ENCODE results near the gene RIMBP2.

RIMBP2 gene

DNA sequence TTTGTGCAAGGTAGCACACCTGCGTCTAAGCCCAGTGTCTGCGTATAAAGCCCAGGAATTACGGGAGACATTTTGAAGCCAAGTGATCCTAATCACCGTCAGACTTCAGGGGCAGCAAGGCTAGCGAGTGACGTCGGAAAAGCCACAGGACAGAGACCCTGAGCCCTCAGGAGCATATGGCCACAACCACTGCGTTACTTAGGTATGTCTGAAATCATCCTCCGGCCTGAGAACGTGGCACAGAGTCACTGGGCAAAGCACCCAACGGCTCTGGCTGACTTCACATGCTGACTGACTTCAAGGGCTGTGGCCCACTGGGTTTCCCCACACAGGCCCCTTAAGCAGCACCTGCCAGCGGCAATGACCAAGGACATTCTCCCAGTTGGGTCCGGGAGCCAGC is 71.5 kb downstream of the RIMBP2 start:
- H3K4me3 ChIP-seq (replicated peaks; ENCODE audit: low read depth, low read length): no peak overlapping the region
- TF ChIP-seq, protein P1, sequence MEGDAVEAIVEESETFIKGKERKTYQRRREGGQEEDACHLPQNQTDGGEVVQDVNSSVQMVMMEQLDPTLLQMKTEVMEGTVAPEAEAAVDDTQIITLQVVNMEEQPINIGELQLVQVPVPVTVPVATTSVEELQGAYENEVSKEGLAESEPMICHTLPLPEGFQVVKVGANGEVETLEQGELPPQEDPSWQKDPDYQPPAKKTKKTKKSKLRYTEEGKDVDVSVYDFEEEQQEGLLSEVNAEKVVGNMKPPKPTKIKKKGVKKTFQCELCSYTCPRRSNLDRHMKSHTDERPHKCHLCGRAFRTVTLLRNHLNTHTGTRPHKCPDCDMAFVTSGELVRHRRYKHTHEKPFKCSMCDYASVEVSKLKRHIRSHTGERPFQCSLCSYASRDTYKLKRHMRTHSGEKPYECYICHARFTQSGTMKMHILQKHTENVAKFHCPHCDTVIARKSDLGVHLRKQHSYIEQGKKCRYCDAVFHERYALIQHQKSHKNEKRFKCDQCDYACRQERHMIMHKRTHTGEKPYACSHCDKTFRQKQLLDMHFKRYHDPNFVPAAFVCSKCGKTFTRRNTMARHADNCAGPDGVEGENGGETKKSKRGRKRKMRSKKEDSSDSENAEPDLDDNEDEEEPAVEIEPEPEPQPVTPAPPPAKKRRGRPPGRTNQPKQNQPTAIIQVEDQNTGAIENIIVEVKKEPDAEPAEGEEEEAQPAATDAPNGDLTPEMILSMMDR (IDR thresholded peaks at IDR 0.05; ENCODE audit: low read depth, low read length, missing control alignments): no peak
- DNase-seq (ENCODE audit: extremely low read depth, low read depth): no peak

DNA sequence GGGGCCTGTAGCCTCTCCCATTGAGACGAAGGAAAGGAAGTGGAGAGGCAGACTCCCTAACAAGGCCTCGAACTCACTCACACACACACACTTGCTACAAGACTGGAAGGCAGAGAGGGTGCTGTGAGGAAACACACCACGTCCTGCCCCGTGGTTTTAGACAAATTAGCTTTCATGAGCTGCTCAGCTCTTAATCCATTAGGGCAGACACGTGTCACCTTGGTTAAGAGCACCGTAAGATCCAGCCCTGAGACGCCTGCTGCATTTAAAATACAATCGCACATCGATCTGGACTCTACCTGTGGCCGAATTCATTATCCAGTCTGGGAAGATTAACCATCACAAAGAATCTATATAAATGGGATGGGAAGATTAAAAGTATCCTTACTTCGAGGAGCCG is 72.0 kb downstream of the RIMBP2 start:
- TF ChIP-seq, protein P1 (IDR thresholded peaks at IDR 0.05; ENCODE audit: low read depth, low read length, missing control alignments): no peak
- DNase-seq (ENCODE audit: extremely low read depth, low read depth): no peak
- no peak overlapping the region for H3K4me3 ChIP-seq (replicated peaks; ENCODE audit: low read depth, low read length)

DNA sequence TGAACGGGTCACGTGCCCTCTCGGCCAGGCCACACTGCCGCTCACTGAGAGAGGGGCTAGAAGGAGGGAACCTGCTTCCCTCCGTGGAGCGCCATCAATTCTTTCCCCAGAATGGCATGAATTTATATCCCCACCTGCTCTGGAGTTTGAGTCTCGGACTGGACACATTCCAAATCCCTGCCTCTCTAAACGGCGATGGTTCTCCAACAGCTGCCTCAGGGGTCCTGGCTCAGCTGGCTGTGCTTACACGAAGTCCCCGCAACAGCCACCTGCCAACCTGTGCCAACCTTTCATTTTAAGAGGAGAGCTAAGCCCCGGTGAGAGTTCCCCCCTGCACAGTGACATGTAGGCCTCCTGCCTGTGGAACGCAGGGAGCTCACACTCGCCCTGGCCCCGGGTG is 73.2 kb downstream of the RIMBP2 start:
- no peak for DNase-seq (ENCODE audit: extremely low read depth, low read depth)
- H3K4me3 ChIP-seq (replicated peaks; ENCODE audit: low read depth, low read length): no peak overlapping the region
- TF ChIP-seq, protein P1 (IDR thresholded peaks at IDR 0.05; ENCODE audit: low read depth, low read length, missing control alignments): no peak

DNA sequence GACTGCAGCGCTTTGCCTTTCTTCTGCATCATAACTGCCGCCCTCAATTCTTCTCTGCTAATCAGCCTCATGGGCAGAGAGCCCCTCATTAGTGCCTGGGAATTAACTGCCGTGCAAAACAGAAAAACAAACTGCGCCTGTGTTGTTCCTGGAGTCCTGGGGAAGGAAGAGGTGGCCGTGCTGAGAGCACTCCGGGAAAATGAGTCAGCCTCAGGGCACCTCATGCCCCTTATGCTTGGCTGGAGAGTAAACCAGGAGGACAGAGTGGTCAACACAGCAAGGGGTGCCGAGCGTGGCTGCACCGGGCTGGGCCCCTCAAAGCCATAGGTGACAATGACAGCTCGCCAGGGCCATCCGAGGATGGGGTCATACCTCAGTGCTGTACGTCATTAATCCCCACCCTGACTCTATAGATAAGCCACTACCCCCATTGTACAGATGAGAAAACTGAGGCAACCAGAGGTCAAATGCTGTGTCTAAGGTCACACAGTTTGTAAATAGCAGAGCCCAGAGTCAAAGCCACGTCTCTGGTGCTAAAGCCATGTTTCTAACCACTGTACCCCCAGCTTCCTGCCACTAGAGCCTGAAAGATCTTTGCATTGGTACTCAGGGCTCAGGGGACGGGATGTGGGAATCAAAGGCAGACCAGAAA is 74.4 kb downstream of the RIMBP2 start:
- no peak overlapping the region for H3K4me3 ChIP-seq (replicated peaks; ENCODE audit: low read depth, low read length)
- DNase-seq (ENCODE audit: extremely low read depth, low read depth): no peak
- TF ChIP-seq, protein P1 (IDR thresholded peaks at IDR 0.05; ENCODE audit: low read depth, low read length, missing control alignments): no peak

DNA sequence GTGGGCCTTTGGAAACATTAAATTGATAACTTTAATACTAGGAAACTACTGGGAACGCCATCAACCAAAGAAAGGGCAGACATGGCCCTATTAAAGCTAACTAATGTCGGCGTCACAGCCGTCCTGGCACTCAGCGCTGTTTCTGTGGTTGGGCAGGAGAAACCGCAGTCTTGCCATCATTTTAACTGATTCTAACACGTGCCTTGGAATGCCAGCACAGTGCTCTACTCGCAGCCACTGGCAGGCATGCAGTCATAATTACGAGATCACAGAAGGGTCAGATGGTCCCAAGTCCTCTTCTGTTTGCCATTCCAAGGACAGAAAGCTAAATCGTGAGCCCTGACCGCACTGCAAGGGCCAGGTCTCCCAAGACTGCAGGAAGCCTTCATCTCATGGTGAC is 75.2 kb downstream of the RIMBP2 start:
- TF ChIP-seq, protein P1 (IDR thresholded peaks at IDR 0.05; ENCODE audit: low read depth, low read length, missing control alignments): no peak
- DNase-seq (ENCODE audit: extremely low read depth, low read depth): no peak

DNA sequence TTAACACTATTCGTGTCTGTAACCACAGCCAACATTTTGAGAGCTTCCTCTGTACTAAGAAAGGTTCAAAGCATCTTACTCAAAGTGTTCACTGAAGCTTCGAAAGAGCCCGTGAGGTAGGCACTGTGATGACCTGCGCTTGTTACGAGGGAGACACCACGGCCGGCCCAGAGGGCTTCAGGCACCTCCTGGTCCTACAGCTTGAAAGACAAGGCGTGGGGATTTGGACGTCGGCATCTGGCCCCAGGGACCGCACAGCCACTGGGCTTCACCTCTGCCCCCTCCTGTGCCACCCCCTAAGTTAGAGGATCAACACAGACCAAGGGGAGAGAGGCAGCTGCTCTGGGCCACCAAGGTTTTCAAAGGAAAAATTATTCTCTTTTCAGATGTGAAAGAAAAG is 75.6 kb downstream of the RIMBP2 start:
- TF ChIP-seq, protein P1 (IDR thresholded peaks at IDR 0.05; ENCODE audit: low read depth, low read length, missing control alignments): no peak
- DNase-seq (ENCODE audit: extremely low read depth, low read depth): no peak
- H3K4me3 ChIP-seq (replicated peaks; ENCODE audit: low read depth, low read length): no peak overlapping the region

More for the DNA sequence above, 75.2 kb downstream of the RIMBP2 start:
- no peak overlapping the region for H3K4me3 ChIP-seq (replicated peaks; ENCODE audit: low read depth, low read length)

Data from HFF-Myc (cell line).